A673 (cell line): ENCODE results near the gene SCYGR6.
A peak's percentile ranks its signal among the peaks of the same experiment; 100 is the strongest.

Experiments used
- CTCF ChIP-seq: fragments of 300-800, 200-600 bp; sonication (generic); conservative IDR thresholded peaks from 2 replicates; pipeline ENCODE4 v1.5.1; 2017; ENCODE audit warnings: low read depth, mild to moderate bottlenecking, antibody characterized with exemption, low read length, moderate library complexity, mixed read lengths
- EZH2 ChIP-seq: fragments of 200-600 bp; sonication (generic); IDR thresholded peaks from 2 replicates; pipeline ENCODE4 v1.6.1; 2017; ENCODE audit warnings: borderline replicate concordance, low read depth, mild to moderate bottlenecking, mixed read lengths, antibody characterized with exemption, low read length; ENCODE audit not compliant: poor library complexity, severe bottlenecking

DNA sequence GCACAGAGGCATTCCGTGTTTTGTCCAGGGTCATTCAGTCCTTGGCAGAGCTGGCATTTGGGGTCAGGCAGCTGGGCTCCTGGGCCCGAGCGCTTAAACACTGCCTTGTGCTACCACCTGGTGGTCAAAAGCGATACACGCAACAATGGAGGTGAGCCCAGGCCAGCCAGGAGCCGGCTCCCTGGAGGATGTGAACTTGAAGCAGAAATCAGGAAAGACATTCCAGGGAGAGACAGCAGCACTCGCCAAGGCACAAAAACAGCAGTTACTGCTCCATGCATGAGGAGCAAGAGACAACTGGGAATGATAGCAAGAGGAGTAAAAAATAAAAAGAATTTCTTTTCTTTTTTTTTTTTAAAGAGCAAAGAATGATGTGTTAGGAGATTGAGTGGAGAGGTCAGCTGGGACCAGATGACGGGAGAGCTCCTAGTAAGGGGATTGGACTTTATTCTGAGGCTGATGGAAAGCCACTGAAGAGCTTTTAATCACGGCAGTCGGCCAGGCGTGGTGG lies 41.9 kb upstream of the SCYGR6 start:
- TF ChIP-seq CTCF (peak; percentile 92), EZH2 (no peak)
